Caco-2 (cell line): Measurements from ENCODE around the gene OLA1. TPM values are rescaled to one million over a fixed set of nuclear protein-coding genes. Genes with fewer than 3 reads are reported as not detected.

ENCODE experiments used
- BruUV-seq: library from RNA; stranded (reverse); fragments of 400-500 nt; replicated peaks from 2 replicates; lab custom pipeline; 2021; lab: Mats Ljungman, UMichigan
- CTCF ChIA-PET: fragments of 300-600 bp; sonication (Branson Sonifier 250); formaldehyde crosslinking; loops from one replicate; lab custom pipeline; 2022; ENCODE audit warnings: antibody characterized with exemption; lab: Charles Lee
- POLR2A ChIA-PET: fragments of 300-600 bp; sonication (Branson Sonifier 250); formaldehyde crosslinking; loops from one replicate; lab custom pipeline; 2022; ENCODE audit warnings: antibody characterized with exemption; lab: Charles Lee
- DNase-seq, 2 experiments: peaks; one replicate each; pipeline versions ENCODE4 v3.0.0 to v3.0.0-alpha.2; 2020 to 2022
- H3K27me3 ChIP-seq: replicated peaks from 2 replicates; pipeline ENCODE4 v1.6.0; 2011; ENCODE audit warnings: low read length; ENCODE audit not compliant: control insufficient read depth, insufficient read depth
- H3K36me3 ChIP-seq: 2 replicates; pipeline ENCODE4 v1.5.1; 2011; ENCODE audit warnings: low read length; ENCODE audit not compliant: control insufficient read depth, insufficient read depth
- H3K4me1 ChIP-seq: fragments of 250-450 bp; sonication (Bioruptor Pico); 2 replicates; pipeline ENCODE4 v1.5.1; 2020; ENCODE audit warnings: mild to moderate bottlenecking
- H3K4me3 ChIP-seq: 2 replicates; pipeline ENCODE4 v1.5.1; 2011; ENCODE audit warnings: low read depth, mild to moderate bottlenecking, control low read depth, low read length
- H3K9me3 ChIP-seq: fragments of 250-450 bp; sonication (Bioruptor Pico); 2 replicates; pipeline ENCODE4 v1.5.1; 2020; ENCODE audit warnings: mild to moderate bottlenecking, moderate library complexity
- H3K27ac Mint-ChIP-seq: one replicate; pipeline ENCODE4 v1.8.0; 2022; ENCODE audit warnings: mixed read lengths; ENCODE audit not compliant: unreplicated experiment
- H3K27me3 Mint-ChIP-seq: one replicate; pipeline ENCODE4 v1.8.0; 2022; ENCODE audit warnings: mixed read lengths; ENCODE audit not compliant: insufficient read depth, unreplicated experiment
- H3K36me3 Mint-ChIP-seq: one replicate; pipeline ENCODE4 v1.8.0; 2022; ENCODE audit warnings: mild to moderate bottlenecking, mixed read lengths; ENCODE audit not compliant: insufficient read depth, unreplicated experiment
- H3K4me1 Mint-ChIP-seq: one replicate; pipeline ENCODE4 v1.8.0; 2022; ENCODE audit warnings: low read depth, mixed read lengths; ENCODE audit not compliant: unreplicated experiment
- H3K4me3 Mint-ChIP-seq: one replicate; pipeline ENCODE4 v1.8.0; 2022; ENCODE audit warnings: mild to moderate bottlenecking, moderate library complexity, mixed read lengths; ENCODE audit not compliant: unreplicated experiment
- H3K9me3 Mint-ChIP-seq: one replicate; pipeline ENCODE4 v1.8.0; 2022; ENCODE audit warnings: mixed read lengths; ENCODE audit not compliant: unreplicated experiment
- CTCF ChIP-seq, 2 experiments: fragments of 200-600 bp in 1 of 2; IDR thresholded peaks; 1 replicate in 1 of 2; 2 replicates in 1 of 2; pipeline versions ENCODE4 v1.5.1 to v1.8.0; 2011 to 2022; ENCODE audit warnings: antibody characterized with exemption in 1 of 2, control low read depth in 1 of 2, inconsistent platforms in 1 of 2, low read depth in 1 of 2, low read length in 1 of 2, mild to moderate bottlenecking in 1 of 2, moderate library complexity in 1 of 2; ENCODE audit not compliant: insufficient read depth in 1 of 2, severe bottlenecking in 1 of 2, unreplicated experiment in 1 of 2
- intact Hi-C: fragments of 100-400 bp; cut with micrococcal nuclease; formaldehyde crosslinking; loops from one replicate; pipeline ENCODE4 v1.10.0; 2022; ENCODE audit not compliant: unreplicated experiment
- total RNA-seq: library from RNA; stranded (reverse); gene quantifications from 2 replicates; pipeline ENCODE4 v1.2.3, GENCODE V29; 2022

Gene OLA1
- total RNA-seq, 1 experiment from 2014 or later = 177 TPM

GRCh38 chr2:174193737-174194136 is 54.6 kb downstream of the OLA1 start:
- H3K4me1 Mint-ChIP-seq = peaks cover 5% of the 10 kb centered on the region
- DNase-seq = no peak
- H3K27me3 Mint-ChIP-seq = no peaks in the 10 kb centered on the region
- H3K9me3 Mint-ChIP-seq = no peaks in the 10 kb centered on the region
- Histone ChIP-seq H3K27me3 (no peaks in the 10 kb centered on the region), H3K4me1 (no peaks in the 10 kb centered on the region), H3K9me3 (no peaks in the 10 kb centered on the region), H3K4me3 (no peak overlapping the region), H3K36me3 (no peaks in the 10 kb centered on the region)
- H3K36me3 Mint-ChIP-seq = no peaks in the 10 kb centered on the region
- H3K27ac Mint-ChIP-seq = no peak overlapping the region
- no TSS peak for BruUV-seq
- intact Hi-C loops = no loop called here
- ChIA-PET POLR2A (no interaction called here), CTCF (no interaction called here)
- TF ChIP-seq CTCF (IDR thresholded peaks at IDR 0.05; ENCODE audit: insufficient read depth in 1 of 2, low read depth in 1 of 2, low read length in 1 of 2, severe bottlenecking in 1 of 2, unreplicated experiment in 1 of 2) = no peak
- no peak overlapping the region for H3K4me3 Mint-ChIP-seq

GRCh38 chr2:174192664-174193063 is 55.7 kb downstream of the OLA1 start:
- ChIA-PET POLR2A (no interaction called here), CTCF (no interaction called here)
- no peak for TF ChIP-seq CTCF (IDR thresholded peaks at IDR 0.05; ENCODE audit: insufficient read depth in 1 of 2, low read depth in 1 of 2, low read length in 1 of 2, severe bottlenecking in 1 of 2, unreplicated experiment in 1 of 2)
- Mint-ChIP-seq H3K27me3 (no peaks in the 10 kb centered on the region), H3K9me3 (no peaks in the 10 kb centered on the region), H3K36me3 (no peaks in the 10 kb centered on the region), H3K27ac (no peak overlapping the region), H3K4me1 (peaks cover 5% of the 10 kb centered on the region), H3K4me3 (no peak overlapping the region)
- DNase-seq = no peak
- no TSS peak for BruUV-seq
- Histone ChIP-seq H3K4me3 (no peak overlapping the region), H3K27me3 (no peaks in the 10 kb centered on the region), H3K4me1 (no peaks in the 10 kb centered on the region), H3K36me3 (no peaks in the 10 kb centered on the region; the same call in 1 of the 2 replicates), H3K9me3 (no peaks in the 10 kb centered on the region)
- intact Hi-C loops = no loop called here

GRCh38 chr2:174191342-174192074 is 56.8 kb downstream of the OLA1 start:
- Mint-ChIP-seq H3K36me3 (no peaks in the 10 kb centered on the region), H3K4me1 (peaks cover 5% of the 10 kb centered on the region), H3K27ac (no peak overlapping the region), H3K27me3 (no peaks in the 10 kb centered on the region), H3K4me3 (no peak overlapping the region), H3K9me3 (no peaks in the 10 kb centered on the region)
- no TSS peak for BruUV-seq
- intact Hi-C loops = no loop called here
- no peak for TF ChIP-seq CTCF (IDR thresholded peaks at IDR 0.05; ENCODE audit: insufficient read depth in 1 of 2, low read depth in 1 of 2, low read length in 1 of 2, severe bottlenecking in 1 of 2, unreplicated experiment in 1 of 2)
- ChIA-PET CTCF (interaction anchor here (0.7 kb wide), 1 partner anchor 150 kb away, joined by 14 read pairs; no protein-coding TSS in a partner anchor), POLR2A (no interaction called here)
- Histone ChIP-seq H3K4me3 (no peak overlapping the region), H3K9me3 (no peaks in the 10 kb centered on the region), H3K36me3 (no peaks in the 10 kb centered on the region; the same call in 1 of the 2 replicates), H3K4me1 (no peaks in the 10 kb centered on the region), H3K27me3 (no peaks in the 10 kb centered on the region)
- no peak for DNase-seq
